Hepatocyte (in vitro differentiated cells): ENCODE measurements around the gene LRMDA. TPM values are rescaled to one million over a fixed set of nuclear protein-coding genes. Genes with fewer than 3 reads are reported as not detected.

Experiments
- DNase-seq: peaks from one replicate; pipeline ENCODE4 v3.0.0-alpha.2; 2016; ENCODE audit warnings: low spot score
- H2AFZ ChIP-seq: fragments of 200-600 bp; sonication (generic); 2 replicates; pipeline ENCODE4 v1.6.0; 2016; ENCODE audit warnings: antibody characterized with exemption, mild to moderate bottlenecking
- H3K27ac ChIP-seq: fragments of 200-600 bp; sonication (generic); 2 replicates; pipeline ENCODE4 v1.5.1; 2016; ENCODE audit warnings: mild to moderate bottlenecking
- H3K27me3 ChIP-seq: fragments of 200-600 bp; sonication (generic); 2 replicates; pipeline ENCODE4 v1.6.1; 2016
- H3K36me3 ChIP-seq: fragments of 200-600 bp; sonication (generic); replicated peaks from 2 replicates; pipeline ENCODE4 v1.5.1; 2016; ENCODE audit warnings: low read depth; ENCODE audit not compliant: insufficient read depth
- H3K4me1 ChIP-seq: fragments of 200-600 bp; sonication (generic); 2 replicates; pipeline ENCODE4 v1.5.1; 2016; ENCODE audit warnings: mild to moderate bottlenecking, moderate library complexity; ENCODE audit not compliant: insufficient read depth
- H3K4me2 ChIP-seq: fragments of 200-600 bp; sonication (generic); 2 replicates; pipeline ENCODE4 v1.6.0; 2016
- H3K4me3 ChIP-seq: fragments of 200-600 bp; sonication (generic); 2 replicates; pipeline ENCODE4 v1.5.1; 2016; ENCODE audit warnings: mild to moderate bottlenecking
- H3K79me2 ChIP-seq: fragments of 200-600 bp; sonication (generic); 2 replicates; pipeline ENCODE4 v1.6.0; 2017; ENCODE audit warnings: mild to moderate bottlenecking
- H3K9me2 ChIP-seq: fragments of 200-600 bp; sonication (generic); replicated peaks from 2 replicates; pipeline ENCODE4 v1.6.0; 2017; ENCODE audit warnings: mild to moderate bottlenecking; ENCODE audit not compliant: insufficient read depth
- H3K9me3 ChIP-seq: fragments of 200-600 bp; sonication (generic); 2 replicates; pipeline ENCODE4 v1.5.1; 2016; ENCODE audit warnings: low read depth, mild to moderate bottlenecking
- H4K20me1 ChIP-seq: fragments of 200-600 bp; sonication (generic); 2 replicates; pipeline ENCODE4 v1.6.0; 2016; ENCODE audit warnings: mild to moderate bottlenecking; ENCODE audit not compliant: insufficient read depth, poor library complexity, severe bottlenecking
- CTCF ChIP-seq: fragments of 200-600 bp; sonication (generic); IDR thresholded peaks from 2 replicates; pipeline ENCODE4 v1.5.1; 2016; ENCODE audit warnings: antibody characterized with exemption, mild to moderate bottlenecking; ENCODE audit not compliant: poor library complexity
- EZH2 ChIP-seq: fragments of 200-600 bp; sonication (generic); IDR thresholded peaks from 2 replicates; pipeline ENCODE4 v1.6.1; 2016; ENCODE audit warnings: antibody characterized with exemption, mild to moderate bottlenecking, borderline replicate concordance
- EZH2phosphoT487 ChIP-seq: fragments of 200-600 bp; sonication (generic); IDR thresholded peaks from one replicate; pipeline ENCODE4 v1.6.1; 2018; ENCODE audit warnings: antibody characterized with exemption, mild to moderate bottlenecking, low read depth, moderate library complexity; ENCODE audit not compliant: unreplicated experiment, severe bottlenecking
- WGBS: methylation state at CpG from one replicate; pipeline ENCODE4 v1.1.6; 2016; ENCODE audit warnings: low lambda C conversion rate; ENCODE audit errors: missing lambda C conversion rate; 5-methylcytosine and 5-hydroxymethylcytosine counted together
- polyA plus RNA-seq: library from polyadenylated mRNA; unstranded; fragments of >200 nt; fragmentation: Nextera tagmentation; extraction: Ambion mirVana; gene quantifications from 2 replicates; pipeline ENCODE4 v1.2.1, GENCODE V29; 2016
- total RNA-seq: library from RNA; depleted of rRNA; stranded (reverse); fragments of >200 nt; gene quantifications from 2 replicates; pipeline ENCODE4 v1.2.3, GENCODE V29; 2014

The LRMDA gene
- total and polyA plus RNA-seq, 2 experiments from 2014 or later = 5.6 to 15.7 TPM

DNA sequence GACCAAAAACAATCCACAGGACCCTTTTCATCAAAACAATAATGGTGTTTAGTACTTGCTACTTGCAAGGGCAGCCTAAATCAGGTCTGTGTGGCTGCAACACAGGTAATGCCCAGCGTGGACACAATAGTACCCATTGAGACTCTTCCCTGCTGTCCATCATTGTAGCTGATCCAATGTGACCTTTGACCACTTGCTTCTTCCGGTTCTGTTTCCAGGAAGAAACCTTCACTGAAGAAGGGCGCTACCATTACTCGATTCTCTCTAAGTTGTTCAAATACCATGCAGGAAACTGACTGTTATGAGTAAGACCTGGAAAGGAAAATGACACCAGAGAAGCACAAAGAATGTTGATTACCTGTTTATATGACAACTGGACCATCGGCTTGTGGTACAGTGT is 1128.9 kb downstream of the LRMDA start:
- Histone ChIP-seq H3K9me3 (no peaks in the 10 kb centered on the region), H3K27ac (peak overlapping the region; percentile 87), H4K20me1 (no peaks in the 10 kb centered on the region), H3K79me2 (no peaks in the 10 kb centered on the region), H3K27me3 (no peaks in the 10 kb centered on the region), H3K36me3 (no peaks in the 10 kb centered on the region), H2AFZ (no peak overlapping the region), H3K4me3 (no peak overlapping the region), H3K4me2 (peak overlapping the region; percentile 18), H3K9me2 (no peaks in the 10 kb centered on the region), H3K4me1 (peaks cover 25% of the 10 kb centered on the region)
- 80% methylated on average over 5 of the region's 5 CpGs for WGBS
- no peak for DNase-seq
- TF ChIP-seq EZH2phosphoT487 (no peak), EZH2 (no peak), CTCF (no peak)

DNA sequence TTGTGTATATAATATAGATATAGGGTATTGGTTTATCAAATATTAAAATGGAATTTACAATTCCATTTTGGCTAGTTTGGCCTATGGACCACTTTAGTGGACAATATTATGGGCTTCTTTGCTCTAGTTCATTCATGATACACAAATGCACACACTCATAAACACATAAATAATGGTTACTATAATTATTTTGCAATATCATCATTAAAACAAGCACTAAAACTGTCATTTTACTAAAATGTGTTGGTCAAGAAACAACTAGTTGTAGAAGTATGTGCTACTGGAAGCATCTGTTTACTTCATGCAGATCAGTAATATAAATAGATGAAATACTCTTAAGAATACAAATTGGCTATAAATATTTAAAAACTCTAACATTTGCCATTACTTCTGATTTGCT is 1131.9 kb downstream of the LRMDA start:
- no peak overlapping the region for H3K27ac ChIP-seq
- DNase-seq = no peak
- H3K4me2 ChIP-seq = no peak overlapping the region
- no peaks in the 10 kb centered on the region for H3K27me3 ChIP-seq
- H2AFZ ChIP-seq = no peak overlapping the region
- no peaks in the 10 kb centered on the region for H3K36me3 ChIP-seq
- no peaks in the 10 kb centered on the region for H3K79me2 ChIP-seq
- H3K4me1 ChIP-seq = peaks cover 18% of the 10 kb centered on the region
- no peaks in the 10 kb centered on the region for H3K9me2 ChIP-seq
- no peaks in the 10 kb centered on the region for H3K9me3 ChIP-seq
- no peak overlapping the region for H3K4me3 ChIP-seq
- no peaks in the 10 kb centered on the region for H4K20me1 ChIP-seq
- TF ChIP-seq EZH2 (no peak), EZH2phosphoT487 (no peak), CTCF (no peak)

- no peaks in the 10 kb centered on the region for H3K27me3 ChIP-seq
- H3K4me3 ChIP-seq = no peak overlapping the region
- TF ChIP-seq EZH2 (no peak), CTCF (no peak), EZH2phosphoT487 (no peak)
- H3K9me3 ChIP-seq = no peaks in the 10 kb centered on the region
- H3K4me1 ChIP-seq = no peaks in the 10 kb centered on the region
- H3K4me2 ChIP-seq = no peak overlapping the region
- no peaks in the 10 kb centered on the region for H4K20me1 ChIP-seq
- H3K79me2 ChIP-seq = no peaks in the 10 kb centered on the region
- H3K36me3 ChIP-seq = no peaks in the 10 kb centered on the region
- H3K9me2 ChIP-seq = no peaks in the 10 kb centered on the region
- H2AFZ ChIP-seq = no peak overlapping the region
- DNase-seq = no peak
- no peak overlapping the region for H3K27ac ChIP-seq
- 70% methylated on average over 1 of the region's 1 CpG for WGBS
Measured at GRCh38 chr10:76572021-76572420, 1140.6 kb downstream of the LRMDA start.

DNA sequence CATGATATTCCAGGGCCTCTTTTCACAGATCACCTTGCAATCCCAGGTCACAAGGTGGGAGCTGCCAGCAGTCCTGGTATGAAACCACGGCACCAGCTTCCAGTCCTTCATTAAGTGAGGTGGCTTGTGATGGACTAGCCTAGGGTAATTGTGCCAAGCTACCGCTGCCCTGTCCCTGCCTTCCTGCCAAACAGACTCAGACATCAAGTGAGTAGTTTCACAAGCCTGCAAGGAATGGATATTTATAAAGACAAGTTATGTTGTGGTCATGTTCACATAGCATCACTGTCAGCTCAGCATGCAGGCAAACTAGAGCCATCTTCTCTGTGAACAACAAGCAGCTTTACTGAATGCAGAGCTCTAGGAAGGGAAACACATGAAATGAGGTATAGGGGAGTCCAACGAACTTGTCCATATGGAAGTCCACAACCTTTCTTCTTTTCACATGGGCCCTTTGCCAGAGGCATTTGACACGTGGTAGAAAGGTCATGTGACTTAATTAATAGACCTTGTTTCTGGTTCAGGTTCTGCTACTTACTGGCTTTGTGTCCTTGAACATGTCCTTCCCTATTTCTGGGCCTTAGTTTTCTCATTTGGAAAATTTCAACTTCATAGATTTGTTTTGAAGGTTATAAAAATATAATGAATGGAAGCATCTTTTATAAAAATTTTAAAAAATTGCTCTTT is 1145.0 kb downstream of the LRMDA start:
- no peaks in the 10 kb centered on the region for H3K79me2 ChIP-seq
- H3K9me3 ChIP-seq = no peaks in the 10 kb centered on the region
- no peaks in the 10 kb centered on the region for H4K20me1 ChIP-seq
- H3K27ac ChIP-seq = no peak overlapping the region
- H3K4me2 ChIP-seq = no peak overlapping the region
- WGBS = 74% methylated on average over 4 of the region's 4 CpGs
- H3K4me1 ChIP-seq = no peaks in the 10 kb centered on the region
- no peak for TF ChIP-seq EZH2
- no peak for TF ChIP-seq EZH2phosphoT487
- no peak for TF ChIP-seq CTCF
- no peaks in the 10 kb centered on the region for H3K9me2 ChIP-seq
- no peaks in the 10 kb centered on the region for H3K36me3 ChIP-seq
- DNase-seq = no peak
- H2AFZ ChIP-seq = no peak overlapping the region
- H3K4me3 ChIP-seq = no peak overlapping the region
- no peaks in the 10 kb centered on the region for H3K27me3 ChIP-seq
